GM19025 (cell line): ENCODE results near the gene POGK.
"Not testable (repeated sequence)": the region's sequence is repeated elsewhere in the genome, so short reads cannot be mapped to it uniquely, and the experiment has no call there.

ENCODE experiments used
- ATAC-seq: cut with Tn5 transposase; IDR thresholded peaks from one replicate; pipeline ENCODE4 v1.9.1; 2021; ENCODE audit warnings: mild to moderate bottlenecking, low read depth, moderate library complexity; ENCODE audit not compliant: unreplicated experiment

Gene POGK

GRCh38 chr1:166838766-166839599 is at the start of gene POGK:
TSS of gene POGK (plus strand) at chr1:166839475. CDS start at chr1:166840957, 1,482 bp downstream.
- ATAC-seq, result peak; percentile 96

GRCh38 chr1:166796620-166797236 is 42.5 kb upstream of the POGK start:
- ATAC-seq, result no peak

- ATAC-seq, result no peak
Measured at GRCh38 chr1:166808952-166809351, 30.3 kb upstream of the POGK start.

- ATAC-seq, result no peak
Measured at GRCh38 chr1:166811691-166812090, 27.6 kb upstream of the POGK start.

GRCh38 chr1:166813508-166814223 is 25.6 kb upstream of the POGK start:
- ATAC-seq, result no peak

GRCh38 chr1:166814611-166815010 is 24.7 kb upstream of the POGK start:
- no peak for ATAC-seq

- no peak for ATAC-seq
Measured at GRCh38 chr1:166819974-166820373, 19.3 kb upstream of the POGK start.

GRCh38 chr1:166822385-166822784 is 16.9 kb upstream of the POGK start:
- no peak for ATAC-seq

GRCh38 chr1:166827426-166827825 is 11.8 kb upstream of the POGK start:
- no peak for ATAC-seq

- not testable (repeated sequence) for ATAC-seq
Measured at GRCh38 chr1:166829762-166830161, 9.5 kb upstream of the POGK start.

GRCh38 chr1:166836733-166837132 is 2.5 kb upstream of the POGK start:
- no peak for ATAC-seq

GRCh38 chr1:166839600-166840308 is 479 bp downstream of the POGK start:
- peak; percentile 31 for ATAC-seq

GRCh38 chr1:166840309-166841274 is 1.3 kb downstream of the POGK start:
- no peak for ATAC-seq

GRCh38 chr1:166843322-166843721 is 4.0 kb downstream of the POGK start:
- no peak for ATAC-seq

GRCh38 chr1:166843769-166844596 is 4.7 kb downstream of the POGK start:
- ATAC-seq, result no peak

GRCh38 chr1:166844791-166845190 is 5.5 kb downstream of the POGK start:
- no peak for ATAC-seq

- ATAC-seq, result no peak
Measured at GRCh38 chr1:166848193-166848592, 8.9 kb downstream of the POGK start.

- no peak for ATAC-seq
Measured at GRCh38 chr1:166849135-166849534, 9.9 kb downstream of the POGK start.

- no peak for ATAC-seq
Measured at GRCh38 chr1:166852918-166853317, 13.6 kb downstream of the POGK start.
